ENCODE measurements around the gene RNF215. TPM values are rescaled to one million over a fixed set of nuclear protein-coding genes. Genes with fewer than 3 reads are reported as not detected.

The RNF215 gene
- total RNA-seq, 1 experiment from 2014 or later = 24.0 TPM

DNA sequence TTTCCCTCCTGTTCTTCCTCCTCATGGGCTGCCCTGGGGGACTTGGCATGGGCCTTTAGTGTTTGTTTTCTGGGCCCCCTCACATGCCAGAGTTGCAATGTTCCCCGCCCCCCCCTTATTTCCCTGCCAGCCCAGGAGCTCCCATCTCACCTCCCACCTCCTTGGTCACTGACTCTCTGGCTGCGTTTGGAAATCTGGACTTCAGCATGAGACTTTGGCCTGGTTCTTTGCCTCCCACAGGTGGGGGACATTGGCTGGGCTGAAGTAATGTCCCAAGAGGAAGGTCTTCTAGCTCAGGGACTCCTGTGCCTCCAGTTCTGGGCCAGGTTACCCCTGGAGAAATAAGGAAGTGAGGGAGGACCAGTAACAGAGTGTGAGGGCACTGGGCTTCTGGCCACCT, 45.3 kb upstream of the RNF215 start:
- no peaks in the 10 kb centered on the region for H3K36me3 ChIP-seq (ENCODE audit: low read depth)
- ChIA-PET CTCF (interaction anchor here (0.6 kb wide), 1 partner anchor 17 kb away, joined by 4 read pairs; no protein-coding TSS in a partner anchor), POLR2A (ENCODE audit: unreplicated experiment) (no interaction called here)
- no peaks in the 10 kb centered on the region for H3K79me2 ChIP-seq (ENCODE audit: low read depth)
- H4K20me1 ChIP-seq (ENCODE audit: insufficient read depth) = no peaks in the 10 kb centered on the region
- no peak overlapping the region for H3K27ac ChIP-seq
- no peaks in the 10 kb centered on the region for H3K4me1 ChIP-seq (replicated peaks; ENCODE audit: insufficient read depth)
- no peak overlapping the region for H3K4me3 ChIP-seq
- H3K9me3 ChIP-seq (ENCODE audit: insufficient read depth, low read depth) = no peaks in the 10 kb centered on the region
- no peaks in the 10 kb centered on the region for H3K9me2 ChIP-seq (ENCODE audit: insufficient read depth)
- H2AFZ ChIP-seq = no peak overlapping the region
- no peak for DNase-seq
- peaks cover 6% of the 10 kb centered on the region for H3F3A ChIP-seq (ENCODE audit: insufficient read depth, low read depth)
- BruUV-seq (replicated peaks) = no TSS peak
- intact Hi-C loops (cut with micrococcal nuclease; ENCODE audit: unreplicated experiment) = no loop called here
- TF ChIP-seq EZH2 (IDR thresholded peaks at IDR 0.05; ENCODE audit: low read depth) = no peak
- TF ChIP-seq, protein P1, sequence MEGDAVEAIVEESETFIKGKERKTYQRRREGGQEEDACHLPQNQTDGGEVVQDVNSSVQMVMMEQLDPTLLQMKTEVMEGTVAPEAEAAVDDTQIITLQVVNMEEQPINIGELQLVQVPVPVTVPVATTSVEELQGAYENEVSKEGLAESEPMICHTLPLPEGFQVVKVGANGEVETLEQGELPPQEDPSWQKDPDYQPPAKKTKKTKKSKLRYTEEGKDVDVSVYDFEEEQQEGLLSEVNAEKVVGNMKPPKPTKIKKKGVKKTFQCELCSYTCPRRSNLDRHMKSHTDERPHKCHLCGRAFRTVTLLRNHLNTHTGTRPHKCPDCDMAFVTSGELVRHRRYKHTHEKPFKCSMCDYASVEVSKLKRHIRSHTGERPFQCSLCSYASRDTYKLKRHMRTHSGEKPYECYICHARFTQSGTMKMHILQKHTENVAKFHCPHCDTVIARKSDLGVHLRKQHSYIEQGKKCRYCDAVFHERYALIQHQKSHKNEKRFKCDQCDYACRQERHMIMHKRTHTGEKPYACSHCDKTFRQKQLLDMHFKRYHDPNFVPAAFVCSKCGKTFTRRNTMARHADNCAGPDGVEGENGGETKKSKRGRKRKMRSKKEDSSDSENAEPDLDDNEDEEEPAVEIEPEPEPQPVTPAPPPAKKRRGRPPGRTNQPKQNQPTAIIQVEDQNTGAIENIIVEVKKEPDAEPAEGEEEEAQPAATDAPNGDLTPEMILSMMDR (conservative IDR thresholded peaks at IDR 0.05) = no peak
- no peaks in the 10 kb centered on the region for H3K27me3 ChIP-seq (ENCODE audit: insufficient read depth, low read depth)
- H3K4me2 ChIP-seq = no peak overlapping the region

DNA sequence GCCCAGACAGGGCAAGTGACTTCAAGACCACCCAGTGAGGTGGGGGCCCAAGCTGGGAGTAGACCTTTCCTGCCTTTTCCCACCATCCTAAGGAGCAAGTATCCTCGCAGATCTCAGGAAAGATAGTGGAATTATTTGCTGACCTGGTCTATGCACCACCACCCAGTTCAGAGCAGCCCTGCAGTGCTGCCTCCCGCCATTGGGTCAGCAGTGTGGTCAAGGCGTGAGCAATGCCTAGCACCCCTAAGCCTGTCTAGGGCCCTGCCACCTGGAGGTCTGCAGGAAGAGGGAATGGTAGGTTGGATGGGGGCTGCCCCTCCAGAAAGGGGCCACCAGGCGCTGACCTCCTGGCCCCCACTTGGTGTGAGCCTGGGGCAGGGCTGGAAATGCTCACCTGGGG, 44.9 kb upstream of the RNF215 start:
- Histone ChIP-seq H3F3A (ENCODE audit: insufficient read depth, low read depth) (peaks cover 7% of the 10 kb centered on the region), H3K36me3 (ENCODE audit: low read depth) (no peaks in the 10 kb centered on the region), H3K79me2 (ENCODE audit: low read depth) (no peaks in the 10 kb centered on the region), H2AFZ (no peak overlapping the region), H3K27me3 (ENCODE audit: insufficient read depth, low read depth) (no peaks in the 10 kb centered on the region), H3K9me3 (ENCODE audit: insufficient read depth, low read depth) (no peaks in the 10 kb centered on the region), H3K4me3 (no peak overlapping the region), H3K9me2 (ENCODE audit: insufficient read depth) (no peaks in the 10 kb centered on the region), H3K27ac (no peak overlapping the region), H3K4me2 (no peak overlapping the region), H4K20me1 (ENCODE audit: insufficient read depth) (no peaks in the 10 kb centered on the region), H3K4me1 (replicated peaks; ENCODE audit: insufficient read depth) (no peaks in the 10 kb centered on the region)
- no peak for DNase-seq
- no TSS peak for BruUV-seq (replicated peaks)
- intact Hi-C loops (cut with micrococcal nuclease; ENCODE audit: unreplicated experiment) = no loop called here
- ChIA-PET CTCF (no interaction called here), POLR2A (ENCODE audit: unreplicated experiment) (no interaction called here)
- TF ChIP-seq, protein P1 (conservative IDR thresholded peaks at IDR 0.05) = no peak
- TF ChIP-seq EZH2 (IDR thresholded peaks at IDR 0.05; ENCODE audit: low read depth) = no peak

DNA sequence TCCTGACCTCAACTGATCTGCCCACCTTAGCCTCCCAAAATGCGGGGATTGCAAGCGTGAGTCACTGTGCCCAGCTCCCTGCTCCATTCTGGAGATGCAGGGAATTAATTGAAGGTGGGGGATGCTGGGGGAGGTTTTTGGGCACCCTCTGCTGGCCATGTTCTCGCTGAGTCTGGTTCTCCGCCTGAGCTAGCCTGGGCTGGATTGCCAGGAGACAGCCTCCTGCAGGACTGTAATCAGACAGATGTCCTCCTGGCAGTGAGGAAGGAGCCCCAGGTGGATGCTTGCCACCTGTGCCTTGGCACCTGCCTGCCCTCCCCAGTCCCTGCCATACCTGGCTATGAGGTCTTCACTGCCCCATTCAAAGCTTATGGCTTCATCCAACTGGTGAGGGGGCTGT, 43.7 kb upstream of the RNF215 start:
- CTCF ChIA-PET = interaction anchor here (0.7 to 1.2 kb wide), 2 partner anchors 34 to 40 kb away, joined by 3 to 13 read pairs; partner anchors contain the start of gene SEC14L2

More for the DNA sequence above, 43.7 kb upstream of the RNF215 start:
- intact Hi-C loops (cut with micrococcal nuclease; ENCODE audit: unreplicated experiment) = no loop called here
- no TSS peak for BruUV-seq (replicated peaks)
- Histone ChIP-seq H3K79me2 (ENCODE audit: low read depth) (no peaks in the 10 kb centered on the region), H3K27me3 (ENCODE audit: insufficient read depth, low read depth) (no peaks in the 10 kb centered on the region), H2AFZ (no peak overlapping the region), H3K36me3 (ENCODE audit: low read depth) (no peaks in the 10 kb centered on the region), H3K4me1 (replicated peaks; ENCODE audit: insufficient read depth) (no peaks in the 10 kb centered on the region; the same call in 1 of the 2 replicates), H3F3A (ENCODE audit: insufficient read depth, low read depth) (peaks cover 13% of the 10 kb centered on the region), H3K4me3 (no peak overlapping the region), H3K27ac (no peak overlapping the region), H3K9me3 (ENCODE audit: insufficient read depth, low read depth) (no peaks in the 10 kb centered on the region), H3K4me2 (no peak overlapping the region), H4K20me1 (ENCODE audit: insufficient read depth) (no peaks in the 10 kb centered on the region), H3K9me2 (ENCODE audit: insufficient read depth) (no peaks in the 10 kb centered on the region)
- POLR2A ChIA-PET (ENCODE audit: unreplicated experiment) = interaction anchor here (0.5 kb wide), 1 partner anchor 13 kb away, joined by 7 read pairs; no protein-coding TSS in a partner anchor
- DNase-seq = no peak
- no peak for TF ChIP-seq EZH2 (IDR thresholded peaks at IDR 0.05; ENCODE audit: low read depth)
- TF ChIP-seq, protein P1 (conservative IDR thresholded peaks at IDR 0.05) = no peak
